ENCODE measurements around the gene CD300C.

The CD300C gene

DNA sequence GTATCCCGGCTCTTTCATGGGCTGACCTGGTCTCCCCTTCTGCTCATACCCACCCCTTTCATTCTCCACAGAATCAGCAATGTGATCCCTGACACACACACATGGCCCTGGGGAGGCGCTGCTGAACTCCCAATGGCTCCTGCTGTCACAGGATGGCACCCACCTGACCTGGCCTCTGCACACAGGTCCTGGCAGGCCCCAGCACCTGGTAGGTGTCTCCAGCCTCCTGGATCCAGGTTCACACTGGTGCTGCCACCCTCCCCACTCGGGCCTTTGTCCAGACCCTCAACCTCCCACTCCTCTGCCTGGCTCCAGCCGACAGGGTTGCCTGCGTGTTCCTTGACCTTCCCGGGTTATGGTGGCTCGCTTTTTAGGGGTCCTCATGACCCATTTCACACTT lies 1.3 kb upstream of the CD300C start:
- H3K9me3 ChIP-seq (ENCODE audit: control insufficient read depth, insufficient read depth, low read length), result no peaks in the 10 kb centered on the region
- no peak overlapping the region for H3K4me2 ChIP-seq (ENCODE audit: low read length)
- H3K79me2 ChIP-seq (ENCODE audit: control insufficient read depth, low read length), result no peaks in the 10 kb centered on the region
- no peaks in the 10 kb centered on the region for H4K20me1 ChIP-seq (ENCODE audit: control insufficient read depth, insufficient read depth, low read depth, low read length)
- no peaks in the 10 kb centered on the region for H3K9me2 ChIP-seq (replicated peaks; ENCODE audit: control insufficient read depth, low read length)
- no peaks in the 10 kb centered on the region for H3F3A ChIP-seq (ENCODE audit: control insufficient read depth, insufficient read depth)
- H3K4me1 ChIP-seq (ENCODE audit: control insufficient read depth, low read length), result no peaks in the 10 kb centered on the region
- TF ChIP-seq, protein P1, sequence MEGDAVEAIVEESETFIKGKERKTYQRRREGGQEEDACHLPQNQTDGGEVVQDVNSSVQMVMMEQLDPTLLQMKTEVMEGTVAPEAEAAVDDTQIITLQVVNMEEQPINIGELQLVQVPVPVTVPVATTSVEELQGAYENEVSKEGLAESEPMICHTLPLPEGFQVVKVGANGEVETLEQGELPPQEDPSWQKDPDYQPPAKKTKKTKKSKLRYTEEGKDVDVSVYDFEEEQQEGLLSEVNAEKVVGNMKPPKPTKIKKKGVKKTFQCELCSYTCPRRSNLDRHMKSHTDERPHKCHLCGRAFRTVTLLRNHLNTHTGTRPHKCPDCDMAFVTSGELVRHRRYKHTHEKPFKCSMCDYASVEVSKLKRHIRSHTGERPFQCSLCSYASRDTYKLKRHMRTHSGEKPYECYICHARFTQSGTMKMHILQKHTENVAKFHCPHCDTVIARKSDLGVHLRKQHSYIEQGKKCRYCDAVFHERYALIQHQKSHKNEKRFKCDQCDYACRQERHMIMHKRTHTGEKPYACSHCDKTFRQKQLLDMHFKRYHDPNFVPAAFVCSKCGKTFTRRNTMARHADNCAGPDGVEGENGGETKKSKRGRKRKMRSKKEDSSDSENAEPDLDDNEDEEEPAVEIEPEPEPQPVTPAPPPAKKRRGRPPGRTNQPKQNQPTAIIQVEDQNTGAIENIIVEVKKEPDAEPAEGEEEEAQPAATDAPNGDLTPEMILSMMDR (IDR thresholded peaks at IDR 0.05; ENCODE audit: low read depth, low read length, poor library complexity, severe bottlenecking), result no peak
- TF ChIP-seq EZH2phosphoT487 (IDR thresholded peaks at IDR 0.05; ENCODE audit: borderline replicate concordance, low read length), result no peak
- no peaks in the 10 kb centered on the region for H3K27me3 ChIP-seq (ENCODE audit: control insufficient read depth, low read length)
- H3K27ac ChIP-seq (ENCODE audit: low read depth, low read length), result no peak overlapping the region
- no peaks in the 10 kb centered on the region for H3K36me3 ChIP-seq (ENCODE audit: control insufficient read depth, low read length)
- no peak overlapping the region for H3K4me3 ChIP-seq (ENCODE audit: low read length)

DNA sequence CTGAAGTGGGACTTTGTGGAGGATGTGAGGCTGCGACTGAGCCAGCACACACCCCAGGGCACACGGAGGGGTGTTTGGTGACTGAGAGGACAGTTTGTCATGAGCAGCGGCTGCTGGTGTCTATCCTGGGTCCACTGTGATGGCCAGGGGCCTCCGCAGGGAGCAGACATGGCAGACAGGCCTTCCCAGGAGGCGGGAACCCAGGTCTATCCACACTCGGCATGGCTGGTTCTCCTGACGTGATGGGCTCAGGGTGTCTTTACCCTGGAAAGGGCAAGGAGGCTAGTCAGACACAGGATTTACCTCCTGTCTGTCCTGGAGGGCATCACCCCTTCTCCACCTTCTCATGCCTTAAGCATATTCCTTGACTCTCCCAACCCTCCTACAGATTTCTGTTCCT lies 671 bp upstream of the CD300C start:
- Histone ChIP-seq H3K36me3 (ENCODE audit: control insufficient read depth, low read length) (no peaks in the 10 kb centered on the region), H3K9me2 (replicated peaks; ENCODE audit: control insufficient read depth, low read length) (no peaks in the 10 kb centered on the region), H3K79me2 (ENCODE audit: control insufficient read depth, low read length) (no peaks in the 10 kb centered on the region), H3K4me1 (ENCODE audit: control insufficient read depth, low read length) (no peaks in the 10 kb centered on the region), H3K4me2 (ENCODE audit: low read length) (no peak overlapping the region), H3K9me3 (ENCODE audit: control insufficient read depth, insufficient read depth, low read length) (no peaks in the 10 kb centered on the region), H3K27ac (ENCODE audit: low read depth, low read length) (no peak overlapping the region), H4K20me1 (ENCODE audit: control insufficient read depth, insufficient read depth, low read depth, low read length) (no peaks in the 10 kb centered on the region), H3K27me3 (ENCODE audit: control insufficient read depth, low read length) (no peaks in the 10 kb centered on the region), H3K4me3 (ENCODE audit: low read length) (no peak overlapping the region), H3F3A (ENCODE audit: control insufficient read depth, insufficient read depth) (no peaks in the 10 kb centered on the region)
- TF ChIP-seq, protein P1 (IDR thresholded peaks at IDR 0.05; ENCODE audit: low read depth, low read length, poor library complexity, severe bottlenecking), result no peak
- TF ChIP-seq EZH2phosphoT487 (IDR thresholded peaks at IDR 0.05; ENCODE audit: borderline replicate concordance, low read length), result no peak

DNA sequence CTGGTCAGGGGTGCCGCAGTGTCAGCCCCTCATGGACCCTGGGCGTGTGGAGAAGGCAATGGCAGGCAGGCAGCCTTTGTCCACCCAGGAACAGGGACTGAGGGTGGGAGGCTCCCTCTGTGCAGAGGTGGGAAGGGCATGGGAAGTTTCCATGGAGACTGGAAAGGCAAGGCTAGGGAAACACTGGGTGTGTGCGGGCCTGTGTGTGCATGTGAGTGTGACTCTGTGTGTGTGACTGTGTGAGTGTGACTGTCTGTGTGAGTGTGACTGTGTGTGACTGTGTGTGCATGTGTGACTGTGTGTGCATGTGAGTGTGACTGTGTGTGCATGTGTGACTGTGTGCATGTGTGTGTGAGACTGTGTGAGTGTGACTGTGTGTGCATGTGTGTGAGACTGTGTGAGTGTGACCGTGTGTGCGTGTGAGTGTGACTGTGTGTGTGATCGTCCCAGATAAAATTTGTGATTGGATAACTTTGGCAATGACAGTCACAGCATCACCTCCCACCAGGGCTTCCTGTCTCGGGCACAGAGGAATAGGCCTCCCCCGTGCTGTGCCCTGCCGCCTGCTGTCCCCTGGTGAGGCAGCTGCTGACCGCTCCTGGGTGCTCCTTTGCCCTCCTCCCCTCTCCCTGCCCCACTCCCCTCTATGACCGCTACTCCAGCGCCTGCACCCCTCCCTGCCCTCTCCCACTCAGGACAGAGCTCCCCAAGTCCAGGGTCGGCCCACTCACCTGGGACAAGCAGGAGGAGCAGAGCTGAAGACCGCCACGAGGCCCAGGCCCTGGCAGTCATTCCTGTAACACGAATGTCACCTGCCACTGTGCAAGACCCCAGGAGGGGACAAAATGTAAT lies 698 bp downstream of the CD300C start:
- Histone ChIP-seq H3K4me3 (ENCODE audit: low read length) (no peak overlapping the region), H3K36me3 (ENCODE audit: control insufficient read depth, low read length) (no peaks in the 10 kb centered on the region), H3K9me2 (replicated peaks; ENCODE audit: control insufficient read depth, low read length) (no peaks in the 10 kb centered on the region), H3K4me1 (ENCODE audit: control insufficient read depth, low read length) (no peaks in the 10 kb centered on the region), H3F3A (ENCODE audit: control insufficient read depth, insufficient read depth) (no peaks in the 10 kb centered on the region), H3K27ac (ENCODE audit: low read depth, low read length) (no peak overlapping the region), H3K79me2 (ENCODE audit: control insufficient read depth, low read length) (no peaks in the 10 kb centered on the region), H3K4me2 (ENCODE audit: low read length) (no peak overlapping the region), H3K27me3 (ENCODE audit: control insufficient read depth, low read length) (no peaks in the 10 kb centered on the region), H3K9me3 (ENCODE audit: control insufficient read depth, insufficient read depth, low read length) (no peaks in the 10 kb centered on the region), H4K20me1 (ENCODE audit: control insufficient read depth, insufficient read depth, low read depth, low read length) (no peaks in the 10 kb centered on the region)
- TF ChIP-seq, protein P1 (IDR thresholded peaks at IDR 0.05; ENCODE audit: low read depth, low read length, poor library complexity, severe bottlenecking), result no peak
- TF ChIP-seq EZH2phosphoT487 (IDR thresholded peaks at IDR 0.05; ENCODE audit: borderline replicate concordance, low read length), result no peak

All from DOHH2 (cell line).